Fibroblast of peridontal ligament (primary cell): Measurements from ENCODE around the gene NFE2L3.
"Not testable (repeated sequence)": the region's sequence is repeated elsewhere in the genome, so short reads cannot be mapped to it uniquely, and the experiment has no call there.

Experiments used
- DNase-seq: peaks from one replicate; pipeline ENCODE4 v3.0.0-alpha.2; 2010; ENCODE audit errors: extremely low read depth

Gene NFE2L3

GRCh38 chr7:26151953-26152781 is at the start of gene NFE2L3:
TSS of gene NFE2L3 (plus strand) at chr7:26152198. CDS start at chr7:26152499, 301 bp downstream.
- peak; percentile 3 for DNase-seq

GRCh38 chr7:26103596-26103995 is 48.4 kb upstream of the NFE2L3 start:
- DNase-seq, result no peak

GRCh38 chr7:26105236-26105635 is 46.8 kb upstream of the NFE2L3 start:
- no peak for DNase-seq

- DNase-seq, result no peak
Observed at GRCh38 chr7:26105931-26106330, 46.1 kb upstream of the NFE2L3 start.

GRCh38 chr7:26112203-26112740 is 39.7 kb upstream of the NFE2L3 start:
- no peak for DNase-seq

GRCh38 chr7:26115650-26116049 is 36.3 kb upstream of the NFE2L3 start:
- no peak for DNase-seq

GRCh38 chr7:26117142-26117807 is 34.7 kb upstream of the NFE2L3 start:
- DNase-seq, result no peak

GRCh38 chr7:26117970-26118369 is 34.0 kb upstream of the NFE2L3 start:
- DNase-seq, result no peak

GRCh38 chr7:26122745-26123144 is 29.3 kb upstream of the NFE2L3 start:
- DNase-seq, result no peak

- DNase-seq, result not testable (repeated sequence)
Observed at GRCh38 chr7:26124775-26125174, 27.2 kb upstream of the NFE2L3 start.

- DNase-seq, result no peak
Observed at GRCh38 chr7:26127411-26127810, 24.6 kb upstream of the NFE2L3 start.

GRCh38 chr7:26131056-26131589 is 20.9 kb upstream of the NFE2L3 start:
- DNase-seq, result no peak

GRCh38 chr7:26135076-26135475 is 16.9 kb upstream of the NFE2L3 start:
- no peak for DNase-seq

- no peak for DNase-seq
Observed at GRCh38 chr7:26135551-26135950, 16.4 kb upstream of the NFE2L3 start.

- DNase-seq, result no peak
Observed at GRCh38 chr7:26136831-26137230, 15.2 kb upstream of the NFE2L3 start.

- no peak for DNase-seq
Observed at GRCh38 chr7:26140380-26140779, 11.6 kb upstream of the NFE2L3 start.

- DNase-seq, result no peak
Observed at GRCh38 chr7:26141077-26141476, 10.9 kb upstream of the NFE2L3 start.

- peak; percentile 18 for DNase-seq
Observed at GRCh38 chr7:26143298-26144048, 8.5 kb upstream of the NFE2L3 start.

- no peak for DNase-seq
Observed at GRCh38 chr7:26144184-26145080, 7.6 kb upstream of the NFE2L3 start.

- no peak for DNase-seq
Observed at GRCh38 chr7:26145238-26145637, 6.8 kb upstream of the NFE2L3 start.

GRCh38 chr7:26147030-26147429 is 5.0 kb upstream of the NFE2L3 start:
- DNase-seq, result peak; percentile 7
